Measurements from ENCODE around the gene ASB3. TPM values are rescaled to one million over a fixed set of nuclear protein-coding genes. Genes with fewer than 3 reads are reported as not detected.

Gene ASB3
- total and polyA plus RNA-seq, 2 donors = 25.1 to 31.8 TPM

GRCh38 chr2:53801547-53801946 is 14.8 kb upstream of the ASB3 start:
- H3K36me3 ChIP-seq (ENCODE audit: control insufficient read depth in 2 of 2, insufficient read depth in 2 of 2, low read length in 1 of 2) = peaks cover 14 to 34% of the 10 kb centered on the region in 2 donors
- no peak for DNase-seq (ENCODE audit: low read depth in 6 of 9, low spot score in 9 of 9)
- H3K4me1 ChIP-seq (ENCODE audit: control insufficient read depth in 2 of 2, insufficient read depth in 2 of 2, low read length in 2 of 2) = no peaks in the 10 kb centered on the region
- H3K9me3 ChIP-seq (ENCODE audit: control insufficient read depth in 2 of 2, insufficient read depth in 1 of 2, low read length in 1 of 2) = no peaks in the 10 kb centered on the region
- no peaks in the 10 kb centered on the region for H3K27me3 ChIP-seq (ENCODE audit: control insufficient read depth in 2 of 2, insufficient read depth in 1 of 2, low read length in 1 of 2)
- no peak overlapping the region for H3K27ac ChIP-seq (ENCODE audit: low read depth in 1 of 2, low read length in 1 of 2)
- H3K4me3 ChIP-seq (ENCODE audit: low read length in 2 of 2) = no peak overlapping the region

GRCh38 chr2:53793821-53794220 is 7.1 kb upstream of the ASB3 start:
- H3K4me3 ChIP-seq (ENCODE audit: low read length in 2 of 2) = no peak overlapping the region
- no peaks in the 10 kb centered on the region for H3K27me3 ChIP-seq (ENCODE audit: control insufficient read depth in 2 of 2, insufficient read depth in 1 of 2, low read length in 1 of 2)
- no peaks in the 10 kb centered on the region for H3K4me1 ChIP-seq (ENCODE audit: control insufficient read depth in 2 of 2, insufficient read depth in 2 of 2, low read length in 2 of 2)
- H3K9me3 ChIP-seq (ENCODE audit: control insufficient read depth in 2 of 2, insufficient read depth in 1 of 2, low read length in 1 of 2) = no peaks in the 10 kb centered on the region
- peaks cover 13 to 27% of the 10 kb centered on the region in 2 donors for H3K36me3 ChIP-seq (ENCODE audit: control insufficient read depth in 2 of 2, insufficient read depth in 2 of 2, low read length in 1 of 2)
- no peak overlapping the region for H3K27ac ChIP-seq (ENCODE audit: low read depth in 1 of 2, low read length in 1 of 2)
- no peak for DNase-seq (ENCODE audit: low read depth in 6 of 9, low spot score in 9 of 9)
- WGBS = 98% methylated on average over 3 of the region's 3 CpGs

GRCh38 chr2:53793261-53793660 is 6.5 kb upstream of the ASB3 start:
- H3K27ac ChIP-seq (ENCODE audit: low read depth in 1 of 2, low read length in 1 of 2) = no peak overlapping the region
- H3K27me3 ChIP-seq (ENCODE audit: control insufficient read depth in 2 of 2, insufficient read depth in 1 of 2, low read length in 1 of 2) = no peaks in the 10 kb centered on the region
- peaks cover 2% of the 10 kb centered on the region in 2 donors for H3K4me1 ChIP-seq (ENCODE audit: control insufficient read depth in 2 of 2, insufficient read depth in 2 of 2, low read length in 2 of 2)
- H3K4me3 ChIP-seq (ENCODE audit: low read length in 2 of 2) = no peak overlapping the region
- 98% methylated on average over 3 of the region's 3 CpGs for WGBS
- H3K9me3 ChIP-seq (ENCODE audit: control insufficient read depth in 2 of 2, insufficient read depth in 1 of 2, low read length in 1 of 2) = no peaks in the 10 kb centered on the region
- H3K36me3 ChIP-seq (ENCODE audit: control insufficient read depth in 2 of 2, insufficient read depth in 2 of 2, low read length in 1 of 2) = peaks cover 12 to 26% of the 10 kb centered on the region in 2 donors
- DNase-seq (ENCODE audit: low read depth in 6 of 9, low spot score in 9 of 9) = no peak

DNA sequence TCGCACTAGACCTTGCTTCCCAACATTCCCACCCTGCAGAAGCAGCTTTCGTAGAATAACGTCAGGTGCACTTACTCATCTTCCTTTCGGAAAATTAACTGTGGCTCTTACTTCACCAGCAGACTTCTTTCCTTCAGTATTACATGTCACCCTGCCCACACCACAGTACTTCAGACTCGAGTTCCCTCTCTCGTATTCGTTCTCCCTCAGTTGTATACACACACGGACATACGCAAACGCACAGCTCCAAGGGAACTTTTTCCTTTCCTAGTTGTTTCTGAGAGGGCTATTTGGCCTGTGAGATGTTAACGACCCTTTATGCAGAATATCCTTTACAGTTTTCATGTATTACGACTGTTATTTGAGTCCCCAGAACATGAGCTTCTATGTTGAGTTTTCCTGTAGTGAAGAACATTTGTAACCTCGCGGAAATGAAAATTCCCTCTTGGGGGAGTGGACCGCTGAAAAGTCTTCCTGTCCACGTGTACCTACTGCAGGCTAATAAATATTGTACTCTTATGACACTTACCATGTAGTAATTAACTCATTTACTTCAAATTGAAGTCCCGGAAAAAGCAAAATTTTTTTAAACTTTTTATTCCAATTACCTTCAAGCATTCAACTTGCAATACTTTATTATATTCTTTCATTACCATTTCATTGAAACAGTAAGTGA is 999 bp upstream of the ASB3 start:
- WGBS = 2% methylated on average over 17 of the region's 17 CpGs
- peaks cover 0 to 3% of the 10 kb centered on the region in 2 donors for H3K36me3 ChIP-seq (ENCODE audit: control insufficient read depth in 2 of 2, insufficient read depth in 2 of 2, low read length in 1 of 2)
- peak overlapping the region; percentile 77 to 82 for H3K4me3 ChIP-seq (ENCODE audit: low read length in 2 of 2)
- H3K27ac ChIP-seq (ENCODE audit: low read depth in 1 of 2, low read length in 1 of 2) = peak overlapping the region; percentile 91 to 94
- peak in 3 of 9 donors; percentile 7 to 43 (median 19) for DNase-seq (ENCODE audit: low read depth in 6 of 9, low spot score in 9 of 9)
- peaks cover 13 to 18% of the 10 kb centered on the region in 2 donors for H3K4me1 ChIP-seq (ENCODE audit: control insufficient read depth in 2 of 2, insufficient read depth in 2 of 2, low read length in 2 of 2)
- no peaks in the 10 kb centered on the region for H3K9me3 ChIP-seq (ENCODE audit: control insufficient read depth in 2 of 2, insufficient read depth in 1 of 2, low read length in 1 of 2)
- no peaks in the 10 kb centered on the region for H3K27me3 ChIP-seq (ENCODE audit: control insufficient read depth in 2 of 2, insufficient read depth in 1 of 2, low read length in 1 of 2)

DNA sequence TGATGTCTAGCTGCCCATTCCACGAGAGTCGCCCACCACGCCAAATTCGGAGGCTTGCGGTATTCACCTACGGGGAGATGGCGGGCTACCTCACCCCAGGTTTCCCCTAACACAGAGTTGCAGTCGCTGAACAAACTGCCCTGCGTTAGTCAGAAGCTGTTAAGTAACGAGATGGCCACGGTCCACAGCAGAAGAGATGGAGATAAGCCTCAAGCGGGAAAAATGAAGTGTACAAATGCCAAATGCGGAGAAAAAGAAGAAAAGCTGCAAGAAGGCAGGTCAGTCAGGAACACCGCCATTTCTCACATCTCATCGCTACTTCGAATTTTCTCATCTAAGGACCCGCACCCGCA is 425 bp downstream of the ASB3 start:
- Histone ChIP-seq H3K27ac (ENCODE audit: low read depth in 1 of 2, low read length in 1 of 2) (peak overlapping the region; percentile 91 to 94), H3K36me3 (ENCODE audit: control insufficient read depth in 2 of 2, insufficient read depth in 2 of 2, low read length in 1 of 2) (peaks cover 0 to 12% of the 10 kb centered on the region in 2 donors), H3K27me3 (ENCODE audit: control insufficient read depth in 2 of 2, insufficient read depth in 1 of 2, low read length in 1 of 2) (no peaks in the 10 kb centered on the region), H3K9me3 (ENCODE audit: control insufficient read depth in 2 of 2, insufficient read depth in 1 of 2, low read length in 1 of 2) (no peaks in the 10 kb centered on the region), H3K4me1 (ENCODE audit: control insufficient read depth in 2 of 2, insufficient read depth in 2 of 2, low read length in 2 of 2) (peaks cover 13 to 18% of the 10 kb centered on the region in 2 donors), H3K4me3 (ENCODE audit: low read length in 2 of 2) (peak overlapping the region; percentile 77 to 82)
- DNase-seq (ENCODE audit: low read depth in 6 of 9, low spot score in 9 of 9) = peak in 2 of 9 donors; percentile 46 to 54
- under 1% methylated on average over 18 of the region's 18 CpGs for WGBS

DNA sequence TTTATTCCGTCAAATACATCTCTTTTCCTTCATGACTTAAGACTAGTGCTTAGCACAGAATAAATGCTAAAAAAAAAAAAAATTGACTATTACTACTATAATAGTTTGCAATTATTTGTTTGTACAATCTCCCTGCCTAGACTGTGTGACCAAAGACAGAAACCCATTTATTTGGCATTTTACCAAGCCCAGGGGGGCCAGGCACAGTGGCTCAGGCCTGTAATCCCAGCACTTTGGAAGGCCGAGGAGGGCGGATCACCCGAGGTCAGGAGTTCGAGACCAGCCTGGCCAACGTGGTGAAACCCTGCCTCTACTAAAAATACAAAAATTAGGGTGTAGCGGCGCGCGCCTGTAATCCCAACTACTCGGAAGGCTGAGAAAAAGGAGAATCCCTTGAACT is 1.4 kb downstream of the ASB3 start:
- H3K4me3 ChIP-seq (ENCODE audit: low read length in 2 of 2) = peak overlapping the region; percentile 3 to 82
- peaks cover 2 to 16% of the 10 kb centered on the region in 2 donors for H3K36me3 ChIP-seq (ENCODE audit: control insufficient read depth in 2 of 2, insufficient read depth in 2 of 2, low read length in 1 of 2)
- 82% methylated on average over 11 of the region's 11 CpGs for WGBS
- H3K27ac ChIP-seq (ENCODE audit: low read depth in 1 of 2, low read length in 1 of 2) = no peak overlapping the region
- peaks cover 13 to 18% of the 10 kb centered on the region in 2 donors for H3K4me1 ChIP-seq (ENCODE audit: control insufficient read depth in 2 of 2, insufficient read depth in 2 of 2, low read length in 2 of 2)
- H3K27me3 ChIP-seq (ENCODE audit: control insufficient read depth in 2 of 2, insufficient read depth in 1 of 2, low read length in 1 of 2) = no peaks in the 10 kb centered on the region
- no peaks in the 10 kb centered on the region for H3K9me3 ChIP-seq (ENCODE audit: control insufficient read depth in 2 of 2, insufficient read depth in 1 of 2, low read length in 1 of 2)
- no peak for DNase-seq (ENCODE audit: low read depth in 6 of 9, low spot score in 9 of 9)

- H3K27ac ChIP-seq (ENCODE audit: low read depth in 1 of 2, low read length in 1 of 2) = no peak overlapping the region
- H3K36me3 ChIP-seq (ENCODE audit: control insufficient read depth in 2 of 2, insufficient read depth in 2 of 2, low read length in 1 of 2) = peaks cover 5 to 24% of the 10 kb centered on the region in 2 donors
- DNase-seq (ENCODE audit: low read depth in 6 of 9, low spot score in 9 of 9) = no peak
- H3K4me1 ChIP-seq (ENCODE audit: control insufficient read depth in 2 of 2, insufficient read depth in 2 of 2, low read length in 2 of 2) = peaks cover 13 to 18% of the 10 kb centered on the region in 2 donors
- H3K9me3 ChIP-seq (ENCODE audit: control insufficient read depth in 2 of 2, insufficient read depth in 1 of 2, low read length in 1 of 2) = no peaks in the 10 kb centered on the region
- no peaks in the 10 kb centered on the region for H3K27me3 ChIP-seq (ENCODE audit: control insufficient read depth in 2 of 2, insufficient read depth in 1 of 2, low read length in 1 of 2)
- H3K4me3 ChIP-seq (ENCODE audit: low read length in 2 of 2) = no peak overlapping the region
Observed at GRCh38 chr2:53784436-53784835, 2.3 kb downstream of the ASB3 start.

- Histone ChIP-seq H3K4me3 (ENCODE audit: low read length in 2 of 2) (no peak overlapping the region), H3K4me1 (ENCODE audit: control insufficient read depth in 2 of 2, insufficient read depth in 2 of 2, low read length in 2 of 2) (peaks cover 9 to 12% of the 10 kb centered on the region in 2 donors), H3K36me3 (ENCODE audit: control insufficient read depth in 2 of 2, insufficient read depth in 2 of 2, low read length in 1 of 2) (peaks cover 5 to 25% of the 10 kb centered on the region in 2 donors), H3K27me3 (ENCODE audit: control insufficient read depth in 2 of 2, insufficient read depth in 1 of 2, low read length in 1 of 2) (no peaks in the 10 kb centered on the region), H3K27ac (ENCODE audit: low read depth in 1 of 2, low read length in 1 of 2) (no peak overlapping the region), H3K9me3 (ENCODE audit: control insufficient read depth in 2 of 2, insufficient read depth in 1 of 2, low read length in 1 of 2) (no peaks in the 10 kb centered on the region)
- no peak for DNase-seq (ENCODE audit: low read depth in 6 of 9, low spot score in 9 of 9)
- 95% methylated on average over 8 of the region's 8 CpGs for WGBS
Observed at GRCh38 chr2:53782676-53783075, 4.1 kb downstream of the ASB3 start.

DNA sequence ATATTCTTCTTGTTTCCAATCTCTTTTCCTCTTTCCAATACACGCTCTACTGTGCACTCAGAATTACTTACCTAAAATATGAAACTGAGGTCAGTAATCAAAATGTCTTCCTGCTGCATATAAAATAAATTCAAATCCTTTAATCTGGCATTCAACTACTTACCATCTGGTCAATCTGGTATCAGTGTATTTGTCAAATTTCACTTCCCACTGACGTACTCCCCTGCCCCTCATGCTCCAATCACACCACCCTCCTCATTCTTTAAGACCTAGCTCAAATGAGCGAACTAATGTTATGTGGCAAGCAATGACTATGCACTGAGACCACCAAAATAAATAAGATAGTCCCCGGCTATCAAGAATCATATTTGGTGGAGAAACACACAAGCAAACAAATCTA is 6.7 kb downstream of the ASB3 start:
- WGBS = 97% methylated on average over 4 of the region's 4 CpGs
- H3K4me3 ChIP-seq (ENCODE audit: low read length in 2 of 2) = no peak overlapping the region
- H3K4me1 ChIP-seq (ENCODE audit: control insufficient read depth in 2 of 2, insufficient read depth in 2 of 2, low read length in 2 of 2) = peaks cover 4 to 5% of the 10 kb centered on the region in 2 donors
- DNase-seq (ENCODE audit: low read depth in 6 of 9, low spot score in 9 of 9) = no peak
- peaks cover 5 to 31% of the 10 kb centered on the region in 2 donors for H3K36me3 ChIP-seq (ENCODE audit: control insufficient read depth in 2 of 2, insufficient read depth in 2 of 2, low read length in 1 of 2)
- H3K27me3 ChIP-seq (ENCODE audit: control insufficient read depth in 2 of 2, insufficient read depth in 1 of 2, low read length in 1 of 2) = no peaks in the 10 kb centered on the region
- H3K9me3 ChIP-seq (ENCODE audit: control insufficient read depth in 2 of 2, insufficient read depth in 1 of 2, low read length in 1 of 2) = no peaks in the 10 kb centered on the region
- no peak overlapping the region for H3K27ac ChIP-seq (ENCODE audit: low read depth in 1 of 2, low read length in 1 of 2)
